Cardiac fibroblast (primary cell): ENCODE data around the gene NEB.
"Not testable (repeated sequence)": the region's sequence is repeated elsewhere in the genome, so short reads cannot be mapped to it uniquely, and the experiment has no call there.

Experiments
- DNase-seq, 2 donors: peaks; one replicate each; pipeline versions ENCODE4 v3.0.0 to v3.0.0-alpha.2; 2010; ENCODE audit warnings: low read depth in 2 of 2
- H3K4me3 ChIP-seq, 2 donors: replicated peaks in 1 of 2; 1 replicate in 1 of 2; 2 replicates in 1 of 2; pipeline ENCODE4 v1.5.1; 2011; ENCODE audit warnings: low read depth in 2 of 2, low read length in 2 of 2, mild to moderate bottlenecking in 2 of 2, moderate library complexity in 1 of 2
- CTCF ChIP-seq: IDR thresholded peaks from one replicate; pipeline ENCODE4 v1.5.1; 2011; ENCODE audit warnings: low read depth, mild to moderate bottlenecking, low read length, inconsistent platforms

The NEB gene

GRCh38 chr2:151655663-151656398 is 78.4 kb downstream of the NEB start:
- H3K4me3 ChIP-seq = no peak overlapping the region
- no peak for TF ChIP-seq CTCF
- DNase-seq = no peak

GRCh38 chr2:151654891-151655290 is 79.4 kb downstream of the NEB start:
- TF ChIP-seq CTCF = no peak
- DNase-seq = no peak
- H3K4me3 ChIP-seq = no peak overlapping the region

- no peak for TF ChIP-seq CTCF
- DNase-seq = no peak
Observed at GRCh38 chr2:151654085-151654484, 80.2 kb downstream of the NEB start.

GRCh38 chr2:151651274-151651673 is 83.0 kb downstream of the NEB start:
- H3K4me3 ChIP-seq = no peak overlapping the region
- no peak for DNase-seq
- TF ChIP-seq CTCF = no peak

More at GRCh38 chr2:151654085-151654484, 80.2 kb downstream of the NEB start:
- no peak overlapping the region for H3K4me3 ChIP-seq

GRCh38 chr2:151650456-151650855 is 83.8 kb downstream of the NEB start:
- H3K4me3 ChIP-seq = no peak overlapping the region
- no peak for TF ChIP-seq CTCF
- DNase-seq = no peak

GRCh38 chr2:151649966-151650365 is 84.3 kb downstream of the NEB start:
- TF ChIP-seq CTCF = no peak
- H3K4me3 ChIP-seq = no peak overlapping the region
- DNase-seq = no peak

- no peak for TF ChIP-seq CTCF
- no peak for DNase-seq
- H3K4me3 ChIP-seq = no peak overlapping the region
Observed at GRCh38 chr2:151649400-151649799, 84.9 kb downstream of the NEB start.

- not testable (repeated sequence) for DNase-seq, H3K4me3 ChIP-seq
Observed at GRCh38 chr2:151646512-151646911, 87.8 kb downstream of the NEB start.
